HG03196 (cell line): Measurements from ENCODE around the gene GAPDHS.

ENCODE experiments used
- ATAC-seq: cut with Tn5 transposase; IDR thresholded peaks from one replicate; pipeline ENCODE4 v1.9.1; 2021; ENCODE audit not compliant: unreplicated experiment

GAPDHS gene

GRCh38 chr19:35509861-35510625 is 23.2 kb upstream of the GAPDHS start:
- ATAC-seq, result no peak

GRCh38 chr19:35510626-35510964 is 22.7 kb upstream of the GAPDHS start:
- no peak for ATAC-seq

- ATAC-seq, result no peak
These were observed 21.9 kb upstream of the GAPDHS start for GRCh38 chr19:35511337-35511736.

GRCh38 chr19:35512831-35513627 is 20.2 kb upstream of the GAPDHS start:
- ATAC-seq, result no peak

- ATAC-seq, result no peak
These were observed 19.5 kb upstream of the GAPDHS start, which contains the start of gene DMKN for GRCh38 chr19:35513628-35514281. DMKN (minus strand) TSS chr19:35513649; CDS start chr19:35513475, 174 bp downstream.

- ATAC-seq, result no peak
These were observed 18.9 kb upstream of the GAPDHS start for GRCh38 chr19:35514282-35514809.

- ATAC-seq, result no peak
These were observed 16.9 kb upstream of the GAPDHS start for GRCh38 chr19:35516310-35516709.

GRCh38 chr19:35517342-35517741 is 15.9 kb upstream of the GAPDHS start:
- no peak for ATAC-seq

- ATAC-seq, result no peak
These were observed 14.9 kb upstream of the GAPDHS start for GRCh38 chr19:35518313-35518712.

- no peak for ATAC-seq
These were observed 14.0 kb upstream of the GAPDHS start for GRCh38 chr19:35519291-35519690.

- no peak for ATAC-seq
These were observed 12.0 kb upstream of the GAPDHS start for GRCh38 chr19:35521124-35521743.

GRCh38 chr19:35522745-35523327 is 10.4 kb upstream of the GAPDHS start:
- ATAC-seq, result no peak

- ATAC-seq, result no peak
These were observed 8.9 kb upstream of the GAPDHS start for GRCh38 chr19:35524181-35524837.

- ATAC-seq, result no peak
These were observed 7.4 kb upstream of the GAPDHS start for GRCh38 chr19:35525873-35526272.

- no peak for ATAC-seq
These were observed 4.8 kb upstream of the GAPDHS start, which contains the start of gene SBSN for GRCh38 chr19:35528218-35529038. SBSN (minus strand) TSS chr19:35528311; CDS start chr19:35528281, 30 bp downstream.

GRCh38 chr19:35529241-35530218 is 3.7 kb upstream of the GAPDHS start:
- ATAC-seq, result no peak

- no peak for ATAC-seq
These were observed 2.0 kb upstream of the GAPDHS start for GRCh38 chr19:35531291-35531690.

- ATAC-seq, result no peak
These were observed 651 bp downstream of the GAPDHS start for GRCh38 chr19:35533822-35534392.
